Measurements from ENCODE around the gene TFDP2.

DNA sequence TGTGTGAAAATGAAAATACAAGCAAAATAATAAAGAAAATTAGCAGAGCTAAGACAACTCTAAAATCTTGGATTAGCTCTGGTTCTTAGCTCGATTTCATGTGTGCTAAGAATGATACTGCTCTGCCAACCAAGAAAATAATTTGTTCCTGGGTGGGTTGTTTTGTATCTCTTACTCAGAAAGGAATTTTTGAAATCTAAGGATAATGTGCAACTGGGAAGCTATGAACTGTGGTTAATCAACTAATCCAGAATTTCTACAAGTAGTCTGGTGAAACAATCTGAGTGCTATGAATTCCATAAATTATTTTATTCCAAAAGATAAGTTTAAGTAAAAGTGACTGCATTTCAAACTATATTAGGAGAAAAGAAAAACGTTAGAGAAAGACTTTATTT, 92.0 kb downstream of the TFDP2 start:
- TF ChIP-seq POLR2A (IDR thresholded peaks at IDR 0.05), result no peak
- TF ChIP-seq, protein P1, sequence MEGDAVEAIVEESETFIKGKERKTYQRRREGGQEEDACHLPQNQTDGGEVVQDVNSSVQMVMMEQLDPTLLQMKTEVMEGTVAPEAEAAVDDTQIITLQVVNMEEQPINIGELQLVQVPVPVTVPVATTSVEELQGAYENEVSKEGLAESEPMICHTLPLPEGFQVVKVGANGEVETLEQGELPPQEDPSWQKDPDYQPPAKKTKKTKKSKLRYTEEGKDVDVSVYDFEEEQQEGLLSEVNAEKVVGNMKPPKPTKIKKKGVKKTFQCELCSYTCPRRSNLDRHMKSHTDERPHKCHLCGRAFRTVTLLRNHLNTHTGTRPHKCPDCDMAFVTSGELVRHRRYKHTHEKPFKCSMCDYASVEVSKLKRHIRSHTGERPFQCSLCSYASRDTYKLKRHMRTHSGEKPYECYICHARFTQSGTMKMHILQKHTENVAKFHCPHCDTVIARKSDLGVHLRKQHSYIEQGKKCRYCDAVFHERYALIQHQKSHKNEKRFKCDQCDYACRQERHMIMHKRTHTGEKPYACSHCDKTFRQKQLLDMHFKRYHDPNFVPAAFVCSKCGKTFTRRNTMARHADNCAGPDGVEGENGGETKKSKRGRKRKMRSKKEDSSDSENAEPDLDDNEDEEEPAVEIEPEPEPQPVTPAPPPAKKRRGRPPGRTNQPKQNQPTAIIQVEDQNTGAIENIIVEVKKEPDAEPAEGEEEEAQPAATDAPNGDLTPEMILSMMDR (IDR thresholded peaks at IDR 0.05), result no peak
